ENCODE results near the gene CCNT1. TPM values are rescaled to one million over a fixed set of nuclear protein-coding genes. Genes with fewer than 3 reads are reported as not detected.

CCNT1 gene
- polyA plus RNA-seq, 3 donors = 2.3 to 8.3 (median 4.4) TPM

GRCh38 chr12:48681710-48682532, 34.6 kb downstream of the CCNT1 start, which contains the start of gene KANSL2:
TSS of gene KANSL2 (minus strand) at chr12:48682238. CDS start at chr12:48681632, 606 bp downstream.
- peak within 1 kb of the TSS; percentile 94 for H3K4me2 ChIP-seq (replicated peaks; ENCODE audit: extremely low read depth, low read length, poor library complexity, severe bottlenecking)
- H3K36me3 Mint-ChIP-seq = peaks cover 17% of the 10 kb centered on the region in 2 donors
- peaks cover 51% of the 10 kb centered on the region for H3K79me2 ChIP-seq (ENCODE audit: insufficient read depth, low read length)
- peaks cover 51% of the 10 kb centered on the region for H3K4me1 Mint-ChIP-seq
- H3K9me3 Mint-ChIP-seq = peaks cover 0 to 2% (median 0%) of the 10 kb centered on the region in 7 donors
- peak within 1 kb of the TSS; percentile 96 to 98 for H3K4me3 Mint-ChIP-seq
- H3K4me1 ChIP-seq (ENCODE audit: control insufficient read depth in 1 of 2, insufficient read depth in 2 of 2, low read length in 2 of 2) = peaks cover 45 to 48% of the 10 kb centered on the region in 2 donors
- intact Hi-C loops (cut with micrococcal nuclease) = loop anchor here in 1 of 2 donors (2.0 kb wide), 1 partner anchor 35 kb away; the partner anchor contains the start of gene CCNT1
- peaks cover 2 to 12% (median 3%) of the 10 kb centered on the region in 3 donors for H3K27me3 Mint-ChIP-seq (ENCODE audit: low read depth in 3 of 3)
- under 1% methylated on average over 63 of the region's 64 CpGs for WGBS (ENCODE audit: insufficient coverage)
- H3K27ac Mint-ChIP-seq = peak within 1 kb of the TSS; percentile 92 to 98 (median 97)
- H3K27me3 ChIP-seq (ENCODE audit: control insufficient read depth in 2 of 2, insufficient read depth in 2 of 2, low read length in 2 of 2) = no peaks in the 10 kb centered on the region
- H3K36me3 ChIP-seq (replicated peaks in 1 of 2; ENCODE audit: control insufficient read depth in 1 of 2, insufficient read depth in 2 of 2, low read length in 2 of 2) = peaks cover 2 to 14% of the 10 kb centered on the region in 2 donors
- peak within 1 kb of the TSS; percentile 88 for H3K9ac ChIP-seq (ENCODE audit: insufficient read depth, low read length, poor library complexity, severe bottlenecking)
- peak; percentile 94 to 96 (median 95) for DNase-seq
- peaks cover 40% of the 10 kb centered on the region for H4K20me1 ChIP-seq (ENCODE audit: insufficient read depth, low read length)
- no peaks in the 10 kb centered on the region for H3K9me3 ChIP-seq (replicated peaks in 1 of 2; ENCODE audit: control insufficient read depth in 1 of 2, insufficient read depth in 1 of 2, low read length in 2 of 2)
- peak within 1 kb of the TSS; percentile 89 for H2AFZ ChIP-seq (ENCODE audit: insufficient read depth, low read depth, low read length, poor library complexity, severe bottlenecking)
- peak within 1 kb of the TSS; percentile 78 to 94 for H3K27ac ChIP-seq (ENCODE audit: low read depth in 1 of 2, low read length in 2 of 2)
- TF ChIP-seq CTCF (IDR thresholded peaks at IDR 0.05) = no peak
- peak within 1 kb of the TSS; percentile 67 to 93 (median 84) for H3K4me3 ChIP-seq (replicated peaks in 1 of 3; ENCODE audit: low read depth in 2 of 3, low read length in 3 of 3)

- Histone ChIP-seq H3K27me3 (ENCODE audit: control insufficient read depth in 2 of 2, insufficient read depth in 2 of 2, low read length in 2 of 2) (no peaks in the 10 kb centered on the region), H3K4me2 (replicated peaks; ENCODE audit: extremely low read depth, low read length, poor library complexity, severe bottlenecking) (peak overlapping the region; percentile 94), H3K79me2 (ENCODE audit: insufficient read depth, low read length) (peaks cover 57% of the 10 kb centered on the region), H3K9ac (ENCODE audit: insufficient read depth, low read length, poor library complexity, severe bottlenecking) (peak overlapping the region; percentile 88), H2AFZ (ENCODE audit: insufficient read depth, low read depth, low read length, poor library complexity, severe bottlenecking) (peak overlapping the region; percentile 89), H3K4me3 (replicated peaks in 1 of 3; ENCODE audit: low read depth in 2 of 3, low read length in 3 of 3) (peak overlapping the region; percentile 67 to 93 (median 84)), H3K4me1 (ENCODE audit: control insufficient read depth in 1 of 2, insufficient read depth in 2 of 2, low read length in 2 of 2) (peaks cover 45 to 49% of the 10 kb centered on the region in 2 donors), H3K27ac (ENCODE audit: low read depth in 1 of 2, low read length in 2 of 2) (peak overlapping the region; percentile 78 to 94), H3K9me3 (replicated peaks in 1 of 2; ENCODE audit: control insufficient read depth in 1 of 2, insufficient read depth in 1 of 2, low read length in 2 of 2) (no peaks in the 10 kb centered on the region), H4K20me1 (ENCODE audit: insufficient read depth, low read length) (peaks cover 44% of the 10 kb centered on the region), H3K36me3 (replicated peaks in 1 of 2; ENCODE audit: control insufficient read depth in 1 of 2, insufficient read depth in 2 of 2, low read length in 2 of 2) (peaks cover 8 to 17% of the 10 kb centered on the region in 2 donors)
- H3K36me3 Mint-ChIP-seq = peaks cover 20 to 21% of the 10 kb centered on the region in 2 donors
- H3K9me3 Mint-ChIP-seq = peaks cover 0 to 2% (median 0%) of the 10 kb centered on the region in 7 donors
- peaks cover 51% of the 10 kb centered on the region for H3K4me1 Mint-ChIP-seq
- peaks cover 2 to 11% (median 3%) of the 10 kb centered on the region in 3 donors for H3K27me3 Mint-ChIP-seq (ENCODE audit: low read depth in 3 of 3)
- H3K4me3 Mint-ChIP-seq = peak overlapping the region; percentile 96 to 98
- WGBS (ENCODE audit: insufficient coverage) = 0% methylated on average over 9 of the region's 11 CpGs
- intact Hi-C loops (cut with micrococcal nuclease) = no loop called here
- peak overlapping the region; percentile 92 to 98 (median 97) for H3K27ac Mint-ChIP-seq
- TF ChIP-seq CTCF (IDR thresholded peaks at IDR 0.05) = no peak
- DNase-seq = no peak
Observed at GRCh38 chr12:48681399-48681709, 35.2 kb downstream of the CCNT1 start.

All from CD14-positive monocyte (primary cell).